GM12873 (cell line): ENCODE data around the gene CLEC16A.

Experiments
- TF ChIP-seq, protein P1 (sequence below): IDR thresholded peaks from 2 replicates; pipeline ENCODE4 v1.5.1; 2012; ENCODE audit warnings: low read depth, mild to moderate bottlenecking, moderate library complexity, low read length, control low read depth; ENCODE audit not compliant: insufficient read depth; ENCODE audit errors: missing control alignments

CLEC16A gene

GRCh38 chr16:11042191-11042590, 97.8 kb downstream of the CLEC16A start:
- TF ChIP-seq, protein P1, sequence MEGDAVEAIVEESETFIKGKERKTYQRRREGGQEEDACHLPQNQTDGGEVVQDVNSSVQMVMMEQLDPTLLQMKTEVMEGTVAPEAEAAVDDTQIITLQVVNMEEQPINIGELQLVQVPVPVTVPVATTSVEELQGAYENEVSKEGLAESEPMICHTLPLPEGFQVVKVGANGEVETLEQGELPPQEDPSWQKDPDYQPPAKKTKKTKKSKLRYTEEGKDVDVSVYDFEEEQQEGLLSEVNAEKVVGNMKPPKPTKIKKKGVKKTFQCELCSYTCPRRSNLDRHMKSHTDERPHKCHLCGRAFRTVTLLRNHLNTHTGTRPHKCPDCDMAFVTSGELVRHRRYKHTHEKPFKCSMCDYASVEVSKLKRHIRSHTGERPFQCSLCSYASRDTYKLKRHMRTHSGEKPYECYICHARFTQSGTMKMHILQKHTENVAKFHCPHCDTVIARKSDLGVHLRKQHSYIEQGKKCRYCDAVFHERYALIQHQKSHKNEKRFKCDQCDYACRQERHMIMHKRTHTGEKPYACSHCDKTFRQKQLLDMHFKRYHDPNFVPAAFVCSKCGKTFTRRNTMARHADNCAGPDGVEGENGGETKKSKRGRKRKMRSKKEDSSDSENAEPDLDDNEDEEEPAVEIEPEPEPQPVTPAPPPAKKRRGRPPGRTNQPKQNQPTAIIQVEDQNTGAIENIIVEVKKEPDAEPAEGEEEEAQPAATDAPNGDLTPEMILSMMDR = no peak

GRCh38 chr16:11045441-11045840, 101.1 kb downstream of the CLEC16A start:
- TF ChIP-seq, protein P1 = no peak

GRCh38 chr16:11045846-11046245, 101.5 kb downstream of the CLEC16A start:
- TF ChIP-seq, protein P1 = no peak

DNA sequence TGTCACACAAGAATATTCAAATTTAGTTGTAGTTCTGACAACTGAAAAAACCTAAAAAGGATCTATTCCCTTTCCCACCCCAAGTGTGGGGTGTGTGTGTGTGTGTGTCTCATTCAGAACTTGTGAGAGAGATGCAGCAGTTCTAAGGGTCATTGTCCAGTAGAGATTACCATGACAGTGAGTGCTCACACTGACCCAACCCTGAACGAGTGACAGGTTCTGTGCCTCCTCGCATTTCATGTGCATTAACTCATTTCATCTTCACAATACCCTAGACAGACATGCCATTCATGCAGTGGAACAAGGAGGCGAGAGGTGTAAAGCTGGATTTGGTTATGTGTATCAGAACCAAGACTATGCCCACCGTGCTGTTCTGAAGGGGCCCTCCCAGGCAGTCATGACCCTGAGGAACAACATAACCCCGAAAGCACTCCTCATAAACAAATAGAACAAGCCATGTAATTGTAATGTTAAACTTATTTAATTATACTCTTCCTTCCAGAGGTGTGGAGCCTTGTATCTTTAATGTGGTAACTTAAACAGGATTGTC, 102.1 kb downstream of the CLEC16A start:
- TF ChIP-seq, protein P1 = no peak

- TF ChIP-seq, protein P1 = no peak
Measured at GRCh38 chr16:11047057-11047456, 102.7 kb downstream of the CLEC16A start.

- TF ChIP-seq, protein P1 = no peak
Measured at GRCh38 chr16:11047939-11048800, 103.8 kb downstream of the CLEC16A start.

- TF ChIP-seq, protein P1 = no peak
Measured at GRCh38 chr16:11049396-11050059, 105.2 kb downstream of the CLEC16A start.
